GF-D8 (cell line): ENCODE results near the gene SLC6A9.

Experiments
- DNase-seq: peaks from one replicate; lab custom pipeline; 2025; lab: John Stamatoyannopoulos, UW

Gene SLC6A9

DNA sequence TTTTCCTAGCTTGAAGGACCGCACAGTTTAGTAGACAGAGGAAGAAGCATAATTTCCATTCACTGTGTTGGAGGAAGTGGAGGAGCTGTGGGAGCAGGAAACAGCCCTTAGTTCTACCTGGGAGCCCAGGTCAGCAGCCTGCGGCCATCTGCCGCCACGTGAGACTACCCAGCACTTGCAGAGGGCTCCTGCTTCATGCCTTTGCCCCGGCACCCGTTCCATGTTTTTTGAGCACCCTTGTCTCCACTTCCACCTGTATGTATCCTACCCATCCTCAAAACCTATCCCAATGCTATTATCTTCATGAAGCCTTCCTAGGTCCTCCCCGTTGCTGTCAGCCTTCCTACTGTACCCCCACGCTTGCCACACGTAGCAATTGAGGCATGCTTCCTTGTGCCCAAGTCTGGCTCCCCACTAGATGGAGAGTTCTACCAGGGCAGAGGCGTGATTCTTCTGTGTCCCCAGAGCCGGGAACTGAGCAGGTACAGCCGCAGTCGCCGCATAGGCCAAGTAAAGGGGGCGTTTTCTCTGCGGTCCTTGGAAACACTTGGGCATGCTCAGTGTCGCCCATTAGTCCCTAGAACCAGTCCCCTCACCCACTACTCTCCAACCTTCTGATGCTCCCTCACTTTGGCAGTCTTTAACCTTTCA, 1.9 kb downstream of the SLC6A9 start:
- DNase-seq = no peak

DNA sequence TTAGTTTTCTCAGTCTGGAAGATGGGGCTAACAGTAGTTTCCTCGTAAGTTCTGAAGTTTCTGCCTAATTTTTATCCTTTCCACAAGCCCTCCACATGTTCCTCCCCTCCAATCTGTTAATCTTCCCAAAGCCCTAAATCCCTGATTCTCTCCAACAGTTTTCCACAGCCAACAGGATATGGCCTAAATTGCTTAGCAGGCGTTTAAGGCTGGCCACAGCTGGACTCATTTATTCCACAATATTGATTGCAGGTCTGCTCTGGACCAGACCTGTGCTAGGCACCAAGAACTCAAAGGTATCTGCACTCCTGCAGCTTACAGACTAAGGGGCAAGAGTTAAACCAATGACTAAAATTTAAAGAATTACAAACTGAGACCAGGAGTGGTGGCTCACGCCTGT, 3.9 kb downstream of the SLC6A9 start:
- DNase-seq = no peak

- DNase-seq = no peak
These were observed 5.4 kb downstream of the SLC6A9 start for GRCh38 chr1:44025816-44026215.

DNA sequence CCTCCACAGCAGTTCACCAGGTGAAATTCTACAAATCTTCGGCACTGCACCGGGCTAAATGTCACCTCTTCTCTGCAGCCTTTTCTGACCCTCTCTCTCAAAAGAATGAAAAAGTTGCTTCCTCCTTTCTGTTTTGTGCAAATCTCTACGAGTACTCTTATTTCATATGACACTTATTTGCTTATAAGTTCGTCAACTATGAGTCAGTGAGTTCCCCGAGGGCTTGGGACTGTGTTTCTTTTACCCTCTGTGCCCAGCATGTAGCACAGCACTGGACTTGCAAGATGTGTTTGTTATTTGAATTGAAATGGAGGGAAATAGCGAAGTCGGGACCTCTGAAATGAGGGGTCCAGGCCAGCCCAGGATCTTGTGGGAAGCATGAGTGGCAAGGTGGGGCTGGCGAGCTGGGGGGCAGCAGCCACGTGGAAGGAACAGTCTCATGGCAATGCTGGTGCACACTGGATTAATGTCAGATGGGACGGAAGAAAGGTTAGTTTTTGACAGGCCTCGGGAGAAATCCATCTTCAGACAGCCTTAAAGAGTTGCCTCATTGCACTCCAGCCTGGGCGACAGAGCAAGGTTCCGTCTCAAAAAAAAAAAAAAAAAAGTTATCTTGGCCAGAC, 6.2 kb downstream of the SLC6A9 start:
- DNase-seq = no peak

- no peak for DNase-seq
These were observed 7.0 kb downstream of the SLC6A9 start for GRCh38 chr1:44024031-44024902.

DNA sequence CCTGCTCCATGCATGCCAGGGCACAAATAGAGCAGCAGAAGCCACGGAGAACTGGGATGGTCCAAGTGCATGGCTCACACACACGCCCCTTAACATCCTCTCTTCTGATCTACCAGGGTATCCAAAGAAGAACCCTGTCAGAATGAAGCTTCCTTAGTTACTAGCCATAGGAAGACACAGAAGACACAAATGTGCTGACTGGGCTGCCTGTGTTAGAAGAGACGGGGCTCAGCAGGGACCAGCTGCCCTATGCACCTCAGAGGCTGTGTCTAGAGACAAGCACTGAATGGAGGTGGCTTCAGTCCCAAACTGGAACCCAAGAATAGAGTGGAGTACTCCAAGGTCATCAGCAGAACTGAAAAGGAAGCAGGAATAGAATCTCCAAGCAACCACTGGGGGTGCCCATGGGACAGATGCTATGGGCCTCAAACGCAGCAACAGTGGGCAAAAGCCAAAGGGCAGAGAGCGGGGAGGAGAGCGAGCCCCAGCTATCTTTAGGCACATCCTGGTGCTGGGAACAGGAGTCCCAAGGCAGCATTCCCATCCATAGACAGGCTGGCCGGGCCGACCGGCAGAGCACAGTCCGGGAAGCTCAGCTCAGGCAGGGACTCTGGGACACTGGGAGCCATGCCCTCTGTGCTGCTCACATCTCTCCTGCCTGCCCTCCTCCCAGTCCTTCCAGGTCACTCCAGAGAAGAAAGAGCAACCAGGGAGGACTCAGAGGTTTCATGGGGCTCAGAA, 9.5 kb downstream of the SLC6A9 start:
- no peak for DNase-seq

DNA sequence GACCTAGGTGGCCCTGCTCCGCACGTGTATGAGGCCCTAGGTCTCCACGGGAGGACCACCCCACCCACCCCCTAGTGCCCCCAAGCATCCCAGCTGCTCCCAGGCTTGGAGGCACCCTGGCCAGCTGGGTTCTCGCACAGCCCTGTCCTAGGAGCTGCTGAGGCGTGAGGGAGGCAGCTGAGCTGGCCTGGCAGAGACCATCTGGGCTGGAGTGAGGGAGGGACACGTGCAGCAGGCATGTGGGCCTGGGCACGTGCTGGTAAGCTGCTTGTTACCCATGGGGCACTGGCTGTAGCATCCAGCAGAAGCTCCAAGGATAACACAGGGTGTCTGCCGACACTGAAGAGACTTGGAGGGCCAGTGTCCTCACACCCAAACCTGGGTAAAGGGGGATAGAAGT, 10.1 kb downstream of the SLC6A9 start:
- DNase-seq = no peak

DNA sequence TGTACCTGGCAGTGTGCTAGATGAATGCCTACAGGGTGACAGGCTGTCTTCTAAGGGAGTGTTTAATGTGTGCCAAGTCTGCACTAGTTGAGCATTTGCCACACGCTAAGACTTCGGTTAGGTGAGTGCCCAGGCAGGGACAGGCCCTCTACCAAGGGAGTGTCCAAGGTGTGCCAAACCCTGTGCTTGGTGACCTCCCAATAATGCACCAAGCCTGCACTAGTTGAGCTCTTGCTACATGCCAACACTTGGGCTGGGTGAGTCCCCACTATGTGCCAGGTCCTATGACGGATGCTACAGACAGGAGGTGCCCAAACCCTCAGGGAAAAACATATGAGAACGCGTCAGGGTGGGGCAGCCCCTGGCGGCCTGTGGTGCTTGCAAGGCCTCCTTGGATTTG, 10.8 kb downstream of the SLC6A9 start:
- DNase-seq = no peak

DNA sequence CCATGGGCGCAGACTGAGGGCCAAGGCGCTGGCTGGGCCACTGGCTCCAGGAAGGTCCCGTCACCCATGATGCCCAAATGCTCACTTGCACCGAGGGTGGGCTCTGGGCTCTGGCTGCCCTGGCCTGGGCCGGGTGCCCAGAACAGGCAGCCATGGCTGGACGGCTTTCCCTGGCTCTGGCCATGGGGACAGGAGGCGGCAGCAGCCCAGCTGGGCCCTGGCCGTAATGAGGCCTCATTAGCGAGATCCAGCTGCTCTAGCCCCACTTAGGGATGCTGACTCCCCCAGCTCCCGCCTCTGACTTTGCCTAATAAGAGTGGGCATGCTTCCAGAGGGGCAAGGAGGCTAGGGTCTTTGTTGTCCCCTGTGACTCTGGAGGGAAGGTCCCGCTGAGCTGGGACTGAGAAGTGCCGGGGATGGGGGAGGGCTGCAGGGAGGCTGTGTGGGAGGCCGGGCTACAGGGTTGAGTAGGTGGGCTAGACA, 11.8 kb downstream of the SLC6A9 start:
- no peak for DNase-seq

DNA sequence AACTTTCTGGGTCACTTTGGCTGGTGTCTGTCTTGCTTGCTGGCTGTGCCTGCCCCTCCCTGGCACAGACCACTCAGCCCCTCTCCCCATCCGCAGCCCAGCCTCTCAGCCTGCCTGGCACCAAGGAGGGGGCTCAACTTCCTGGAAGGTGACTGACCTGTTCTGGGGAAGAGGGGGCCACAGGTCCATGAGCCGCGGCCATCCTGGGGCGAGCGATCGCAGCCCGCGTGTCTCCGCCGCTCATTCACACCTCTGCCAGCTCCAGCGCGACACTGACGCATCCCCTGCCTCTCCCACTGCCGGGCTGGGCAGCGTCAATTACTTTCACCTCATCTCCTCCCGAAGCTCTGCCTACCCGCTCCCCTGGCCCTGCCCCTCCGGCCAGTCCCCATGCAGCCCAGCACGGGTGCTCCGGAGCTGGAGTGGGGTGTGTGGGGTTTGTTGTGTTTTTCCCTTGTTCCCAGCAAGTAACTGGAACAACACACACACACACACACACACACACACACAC, 14.3 kb downstream of the SLC6A9 start:
- no peak for DNase-seq

- no peak for DNase-seq
These were observed 15.0 kb downstream of the SLC6A9 start for GRCh38 chr1:44016041-44016889.

DNA sequence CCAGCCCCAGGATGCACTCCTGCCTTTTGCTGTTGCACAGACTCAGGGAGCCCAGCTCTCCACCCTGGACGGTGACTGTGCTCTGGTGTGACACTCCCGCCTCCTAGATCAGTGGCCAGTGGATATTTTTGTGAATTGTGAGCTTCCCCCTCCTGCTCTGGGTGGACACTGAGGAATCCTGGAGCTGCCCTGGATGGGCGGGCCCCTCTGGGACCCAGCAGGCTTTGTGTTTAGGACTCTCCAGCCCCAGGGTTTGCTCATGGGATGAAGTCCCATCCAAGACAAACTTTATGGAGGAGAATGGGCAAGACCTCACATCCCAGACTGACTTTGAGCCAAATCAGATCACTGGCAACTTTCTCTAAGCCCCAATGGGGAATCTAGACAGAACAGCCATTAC, 16.1 kb downstream of the SLC6A9 start:
- DNase-seq = no peak

DNA sequence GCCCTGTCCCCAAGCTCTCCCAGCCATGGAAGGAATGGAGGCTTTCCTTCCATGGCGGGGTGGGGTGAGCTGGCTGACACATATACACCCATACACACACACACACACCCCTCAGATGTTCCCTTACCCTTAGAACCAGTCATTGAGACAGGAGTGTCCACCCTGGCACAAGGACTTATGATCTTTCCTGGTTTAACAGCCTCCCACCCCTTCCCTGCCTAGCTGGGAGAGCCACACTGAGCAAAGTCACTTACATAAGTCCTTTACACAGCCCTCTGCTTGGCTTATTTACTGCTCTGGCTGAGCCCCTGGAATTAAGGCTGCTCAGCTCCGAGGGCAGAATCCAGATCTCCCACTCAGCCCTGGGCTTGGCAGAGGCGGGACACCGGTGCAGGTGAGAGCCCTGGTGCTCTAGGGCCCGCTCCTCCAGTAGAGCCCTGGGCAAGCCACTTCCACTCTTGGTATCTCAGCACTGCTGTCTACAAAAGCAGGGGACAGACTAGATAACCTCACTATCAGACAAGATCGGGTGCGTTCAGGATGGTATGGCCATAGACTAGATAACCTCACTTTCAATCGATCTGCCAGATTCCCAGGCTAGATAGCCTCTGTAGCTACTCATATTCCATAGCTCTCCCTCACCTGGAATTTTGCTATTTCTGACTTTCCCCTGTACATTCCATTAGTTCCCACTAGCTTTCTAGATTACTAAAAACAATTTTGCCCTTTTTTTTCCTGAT, 16.7 kb downstream of the SLC6A9 start:
- no peak for DNase-seq

DNA sequence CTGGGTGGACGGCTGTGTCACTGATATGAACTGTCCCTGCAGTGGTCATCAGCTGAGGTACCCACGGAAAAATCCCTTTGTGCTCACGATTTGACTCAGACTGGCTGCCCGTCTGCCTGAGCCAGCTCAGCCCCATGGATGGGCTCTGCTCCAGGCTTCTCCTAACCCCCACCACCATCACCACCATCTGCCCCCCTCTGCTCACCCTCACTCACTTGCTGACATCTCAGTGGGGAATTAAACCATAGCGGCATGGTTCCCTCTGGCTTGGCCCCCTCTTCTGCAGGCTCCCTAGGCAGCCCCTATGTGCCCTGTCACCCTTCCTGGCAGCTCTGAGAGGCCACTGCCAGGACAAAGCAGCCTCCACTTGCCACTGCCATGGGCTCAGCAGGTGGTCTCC, 17.3 kb downstream of the SLC6A9 start:
- no peak for DNase-seq

DNA sequence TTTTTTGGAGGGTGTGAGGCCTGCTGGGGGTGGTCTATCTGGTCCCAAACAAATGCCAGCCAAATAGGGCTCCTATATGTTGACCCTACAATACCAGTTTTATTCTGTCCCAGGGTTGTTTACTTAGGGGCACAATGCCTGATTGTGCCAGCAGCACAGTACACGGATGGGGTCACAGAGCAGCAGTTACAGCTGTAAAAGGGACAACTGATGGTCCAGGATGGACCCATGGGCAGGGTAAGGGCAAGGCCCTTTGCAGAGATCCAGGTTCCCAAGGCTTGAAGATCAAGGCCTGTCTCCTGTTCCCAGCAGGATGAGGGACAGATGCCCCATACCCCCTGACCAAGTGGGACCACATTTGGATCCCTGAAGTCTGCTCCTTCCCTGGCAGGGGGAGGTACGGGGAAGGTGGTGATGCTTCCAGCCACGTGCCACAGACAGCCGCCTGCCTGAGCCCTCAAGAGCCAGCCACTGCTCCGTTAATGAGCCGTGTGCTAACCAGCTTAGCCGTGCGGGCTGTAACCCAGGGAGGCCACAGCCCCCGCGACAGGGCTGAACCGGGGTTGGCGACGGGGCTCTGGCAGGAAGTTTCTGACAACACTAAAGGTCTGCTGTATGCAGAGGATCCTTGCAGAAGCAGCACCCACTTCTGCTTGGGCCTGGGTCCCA, 18.2 kb downstream of the SLC6A9 start:
- DNase-seq = peak; percentile 8

DNA sequence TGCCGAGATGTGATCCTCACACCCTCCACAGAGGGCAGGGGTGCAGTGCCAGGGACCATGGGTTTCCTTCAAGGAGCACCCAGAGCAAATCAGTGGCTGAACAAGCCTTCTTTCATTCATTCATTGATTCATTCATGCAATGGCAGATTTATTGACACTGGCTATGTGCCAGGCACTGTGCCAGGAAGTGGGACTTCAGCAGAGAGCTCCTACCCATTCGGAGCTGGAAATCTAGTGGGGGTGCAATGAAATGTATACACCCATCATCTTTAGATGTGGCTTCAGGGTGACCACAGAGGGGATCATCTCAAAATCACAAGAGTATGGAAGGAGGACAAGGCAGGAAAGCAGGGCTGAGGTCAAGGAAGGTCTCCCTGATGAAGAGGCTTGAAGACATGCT, 18.9 kb downstream of the SLC6A9 start:
- no peak for DNase-seq

GRCh38 chr1:44010935-44011471, 20.3 kb downstream of the SLC6A9 start:
- no peak for DNase-seq

- no peak for DNase-seq
These were observed 23.0 kb downstream of the SLC6A9 start for GRCh38 chr1:44008259-44008658.

DNA sequence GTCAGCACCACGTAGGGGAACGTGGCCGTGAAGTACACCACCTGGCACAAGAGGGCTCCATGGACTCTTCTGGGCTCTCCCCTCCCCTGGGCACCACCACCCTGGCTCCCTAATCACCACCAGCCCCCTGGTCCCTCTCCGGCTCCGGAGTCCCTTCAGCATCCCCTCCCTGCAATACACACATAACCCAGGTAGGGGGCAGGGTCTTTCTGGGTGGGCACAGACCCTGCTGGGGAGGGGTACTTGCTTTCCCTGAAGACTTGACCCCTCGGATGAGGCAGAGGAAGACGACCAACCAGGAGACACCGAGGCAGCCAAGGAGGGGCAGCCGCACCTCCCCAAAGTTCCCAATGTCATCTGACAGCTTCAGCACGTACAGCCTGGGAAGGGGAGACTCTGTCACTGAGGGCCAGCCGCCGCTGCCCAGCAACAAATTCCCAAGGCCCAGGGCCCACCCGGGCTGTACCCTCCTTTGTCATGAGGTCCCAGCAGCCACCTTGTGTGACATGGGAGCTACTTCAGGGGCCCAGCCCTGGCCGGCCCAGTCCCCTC, 28.6 kb downstream of the SLC6A9 start:
- DNase-seq = no peak
